HG02610 (cell line): Measurements from ENCODE around the gene RBM10.
"Not testable (repeated sequence)": the region's sequence is repeated elsewhere in the genome, so short reads cannot be mapped to it uniquely, and the experiment has no call there.

ENCODE experiments used
- ATAC-seq: cut with Tn5 transposase; IDR thresholded peaks from one replicate; pipeline ENCODE4 v1.9.1; 2021; ENCODE audit warnings: mild to moderate bottlenecking, moderate library complexity; ENCODE audit not compliant: unreplicated experiment

Gene RBM10

DNA sequence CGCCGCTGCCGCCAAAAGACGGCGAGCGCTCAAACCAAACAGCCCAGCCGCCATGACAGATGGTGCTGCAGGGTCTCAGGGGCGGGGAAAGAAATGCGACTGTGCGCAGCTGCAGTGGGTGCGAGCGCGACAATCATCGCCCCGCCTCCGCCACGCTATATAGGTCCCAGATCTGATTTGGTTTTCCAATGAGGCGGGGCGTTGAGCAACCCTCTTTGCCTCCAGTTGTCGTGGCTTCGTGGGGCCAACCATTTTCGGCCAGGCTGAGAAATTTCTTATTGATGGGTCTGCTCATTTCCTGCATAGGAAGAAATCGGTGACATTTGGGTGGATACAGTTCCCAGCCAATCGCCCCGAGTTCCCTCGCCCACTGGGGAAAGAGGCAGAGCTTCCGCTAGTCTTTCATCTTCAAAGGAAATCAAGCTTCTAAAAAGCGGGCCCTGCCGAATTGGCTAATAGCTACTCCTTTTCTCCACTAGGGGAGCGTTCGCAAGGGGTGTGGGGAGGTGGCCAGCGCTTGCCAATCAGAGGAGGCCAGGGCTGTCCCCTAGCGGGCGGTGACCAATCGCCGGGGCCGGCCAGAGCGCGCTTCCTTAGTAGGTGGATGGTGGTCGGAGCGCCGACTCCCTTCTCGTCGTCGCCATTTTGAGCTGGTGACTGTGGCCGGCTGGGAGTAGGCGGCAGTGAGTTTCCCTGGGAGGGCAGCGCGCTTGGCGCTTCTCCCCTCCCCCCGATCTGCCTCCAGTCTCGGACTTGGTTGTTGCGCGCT lies at the start of gene RBM10, which contains the start of gene NDUFB11:
Gene RBM10 (plus strand): TSS at position 596 of the 769 bp plus-strand sequence. CDS start 2,261 bp downstream, outside the sequence.
Gene NDUFB11 (minus strand): TSS at position 77 of the 769 bp plus-strand sequence. CDS start 23 bp downstream, at position 54.
- ATAC-seq: peak; percentile 93

- no peak for ATAC-seq
These were observed 48.0 kb upstream of the RBM10 start for GRCh38 chrX:47097018-47097417.

DNA sequence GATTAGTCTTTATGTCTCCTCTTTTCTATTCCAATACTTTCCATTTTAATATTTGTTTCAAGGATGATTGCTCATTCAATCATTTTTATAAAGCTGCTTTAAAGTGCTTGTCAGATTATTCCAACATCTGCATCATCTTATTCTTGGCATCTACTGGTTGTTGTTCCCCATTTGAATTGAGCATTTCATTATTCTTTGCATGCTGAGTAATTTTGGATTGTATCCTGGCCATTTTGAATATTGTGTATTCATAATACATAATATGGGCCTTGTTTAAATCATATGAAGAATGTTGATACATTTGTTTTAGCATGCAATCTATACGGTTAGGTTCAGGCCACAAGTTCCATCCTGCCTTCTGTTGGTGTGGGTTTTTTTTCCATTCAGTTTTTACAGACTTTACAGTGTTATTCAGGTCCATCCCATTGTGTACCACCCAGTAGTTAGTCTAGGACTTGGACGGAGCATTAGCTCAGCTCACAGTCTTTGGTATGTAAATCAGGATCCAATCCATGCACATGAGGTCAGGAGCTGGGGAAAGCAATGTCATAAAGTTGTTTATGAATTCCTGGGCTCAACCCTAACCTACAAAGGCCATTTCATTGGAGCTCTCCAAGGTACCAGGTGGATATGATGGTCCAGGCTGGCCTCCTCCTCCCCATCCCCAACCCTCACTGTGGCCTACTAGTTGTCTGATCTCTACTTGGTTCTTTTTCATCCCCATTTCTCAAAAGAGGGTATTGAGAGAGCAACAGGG lies 46.5 kb upstream of the RBM10 start:
- no peak for ATAC-seq

DNA sequence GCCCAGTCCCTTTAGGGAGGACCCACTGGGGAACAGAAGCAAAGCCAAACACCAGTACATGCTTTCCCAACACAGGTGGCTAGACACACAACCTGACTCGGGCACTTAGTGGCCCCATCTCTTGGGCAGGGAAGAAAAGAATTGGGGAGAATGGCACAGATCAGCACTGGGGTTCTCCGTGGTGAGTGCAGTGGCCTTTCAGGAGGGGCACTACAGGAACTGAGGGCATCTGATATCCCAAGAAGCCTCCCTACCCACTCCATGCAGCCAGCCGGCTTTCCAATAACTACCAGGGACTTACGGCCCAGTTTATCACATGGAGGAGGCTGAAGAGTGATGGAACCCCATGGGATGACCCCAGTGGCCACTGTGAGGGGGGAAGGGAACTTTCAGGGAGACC lies 43.8 kb upstream of the RBM10 start:
- ATAC-seq: no peak

DNA sequence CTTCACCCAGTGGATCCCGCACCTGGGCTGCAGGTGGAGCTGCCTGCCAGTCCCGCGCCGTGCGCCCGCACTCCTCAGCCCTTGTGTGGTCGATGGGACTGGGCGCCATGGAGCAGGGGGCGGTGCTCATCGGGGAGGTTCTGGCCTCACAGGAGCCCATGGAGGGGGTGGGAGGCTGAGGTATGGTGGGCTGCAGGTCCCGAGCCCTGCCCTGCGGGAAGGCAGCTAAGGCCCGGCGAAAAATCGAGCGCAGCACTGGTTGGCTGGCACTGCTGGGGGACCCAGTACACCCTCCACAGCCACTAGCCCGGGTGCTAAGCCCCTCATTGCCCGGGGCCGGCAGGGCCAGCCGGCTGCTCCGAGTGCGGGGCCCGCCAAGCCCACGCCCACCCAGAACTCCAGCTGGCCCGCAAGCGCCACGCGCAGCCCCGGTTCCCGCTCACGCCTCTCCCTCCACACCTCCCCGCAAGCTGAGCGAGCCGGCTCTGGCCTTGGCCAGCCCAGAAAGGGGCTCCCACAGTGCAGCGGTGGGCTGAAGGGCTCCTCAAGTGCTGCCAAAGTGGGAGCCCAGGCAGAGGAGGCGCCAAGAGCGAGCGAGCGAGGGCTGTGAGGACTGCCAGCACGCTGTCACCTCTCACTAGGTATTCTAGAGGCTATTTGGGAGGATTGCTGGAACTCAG lies 33.9 kb upstream of the RBM10 start:
- ATAC-seq: not testable (repeated sequence)

- no peak for ATAC-seq
These were observed 32.6 kb upstream of the RBM10 start for GRCh38 chrX:47112316-47112954.

DNA sequence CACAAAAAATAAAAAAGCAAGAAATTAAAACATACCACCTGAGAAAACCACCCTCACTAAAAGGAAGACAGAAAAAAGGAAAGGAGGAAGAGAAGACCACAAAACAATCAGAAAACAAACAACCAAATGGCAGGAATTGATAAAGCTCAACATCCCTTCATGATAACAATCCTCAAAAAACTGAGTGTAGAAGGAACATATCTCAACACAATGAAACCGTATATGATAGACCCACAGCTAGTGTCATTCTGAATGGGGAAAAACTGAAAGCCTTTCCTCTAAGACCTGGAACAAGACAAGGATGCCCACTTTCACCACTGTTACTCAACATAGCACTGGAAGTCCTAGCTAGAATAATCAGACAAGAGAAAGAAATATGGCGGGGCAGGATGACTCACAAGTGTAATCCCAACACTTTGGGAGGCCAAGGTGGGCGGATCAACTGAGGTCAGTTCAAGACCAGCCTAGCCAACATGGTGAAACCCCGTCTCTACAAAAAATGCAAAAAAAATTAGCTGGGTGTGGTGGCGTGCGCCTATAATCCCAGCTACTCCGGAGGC lies 28.4 kb upstream of the RBM10 start:
- ATAC-seq: not testable (repeated sequence)

DNA sequence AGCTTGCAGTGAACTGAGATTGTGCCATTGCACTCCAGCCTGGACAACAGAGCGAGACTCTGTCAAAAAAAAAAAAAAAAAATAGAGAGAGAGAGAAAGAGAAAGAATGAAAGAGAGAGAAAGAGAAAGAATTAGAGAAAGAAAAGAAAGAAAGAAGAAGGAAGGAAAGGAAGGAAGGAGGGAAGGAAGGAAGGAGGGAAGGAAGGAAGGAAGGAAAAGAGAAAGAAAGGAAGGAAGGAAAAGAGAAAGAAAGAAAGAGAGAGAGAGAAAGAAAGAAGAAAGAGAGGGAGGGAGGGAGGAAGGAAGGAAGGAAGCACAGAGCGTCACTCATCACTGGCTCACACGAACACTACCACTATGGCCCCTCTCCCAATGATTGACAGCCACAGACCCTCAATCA lies 20.6 kb upstream of the RBM10 start:
- ATAC-seq: not testable (repeated sequence)

- ATAC-seq: peak; percentile 100
These were observed 15.7 kb upstream of the RBM10 start for GRCh38 chrX:47129157-47129898.

GRCh38 chrX:47129899-47130358 lies 15.1 kb upstream of the RBM10 start:
- ATAC-seq: no peak

DNA sequence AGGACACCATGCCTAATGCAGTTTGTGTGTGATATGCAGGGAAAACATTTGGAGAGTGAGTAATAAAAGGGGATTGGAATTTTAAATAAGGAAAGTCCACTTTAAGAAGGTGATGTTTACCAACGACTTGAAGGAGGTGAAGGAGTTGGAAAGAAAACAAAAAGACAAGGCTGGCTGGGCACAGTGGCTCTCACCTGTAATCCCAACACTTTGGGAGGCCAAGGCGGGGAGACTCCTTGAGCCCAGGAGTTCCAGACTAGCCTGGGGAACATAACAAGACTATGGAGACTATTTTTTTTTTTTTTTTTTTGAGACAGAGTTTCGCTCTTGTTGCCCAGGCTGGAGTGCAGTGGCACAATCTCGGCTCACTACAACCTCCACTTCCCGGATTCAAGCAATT lies 11.5 kb upstream of the RBM10 start:
- ATAC-seq: no peak

GRCh38 chrX:47135650-47136049 lies 9.4 kb upstream of the RBM10 start:
- not testable (repeated sequence) for ATAC-seq

DNA sequence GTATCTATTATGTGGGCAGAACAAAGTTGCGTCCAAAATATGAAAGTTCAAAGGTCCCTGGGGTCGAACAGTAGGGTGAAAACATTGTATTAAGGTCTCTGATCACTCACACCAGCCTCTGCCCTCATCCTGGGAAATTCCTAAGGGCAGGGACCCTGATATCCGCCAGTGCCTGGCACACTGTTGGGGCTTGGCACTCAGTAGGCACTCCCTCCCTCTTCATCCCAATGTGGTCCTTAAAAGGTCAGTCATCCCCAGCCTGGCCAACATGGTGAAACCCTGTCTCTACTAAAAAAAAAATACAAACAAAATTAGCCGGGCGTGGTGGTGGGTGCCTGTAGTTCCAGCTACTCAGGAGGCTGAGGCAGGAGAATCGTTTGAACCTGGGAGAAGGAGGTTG lies 6.8 kb upstream of the RBM10 start:
- no peak for ATAC-seq

DNA sequence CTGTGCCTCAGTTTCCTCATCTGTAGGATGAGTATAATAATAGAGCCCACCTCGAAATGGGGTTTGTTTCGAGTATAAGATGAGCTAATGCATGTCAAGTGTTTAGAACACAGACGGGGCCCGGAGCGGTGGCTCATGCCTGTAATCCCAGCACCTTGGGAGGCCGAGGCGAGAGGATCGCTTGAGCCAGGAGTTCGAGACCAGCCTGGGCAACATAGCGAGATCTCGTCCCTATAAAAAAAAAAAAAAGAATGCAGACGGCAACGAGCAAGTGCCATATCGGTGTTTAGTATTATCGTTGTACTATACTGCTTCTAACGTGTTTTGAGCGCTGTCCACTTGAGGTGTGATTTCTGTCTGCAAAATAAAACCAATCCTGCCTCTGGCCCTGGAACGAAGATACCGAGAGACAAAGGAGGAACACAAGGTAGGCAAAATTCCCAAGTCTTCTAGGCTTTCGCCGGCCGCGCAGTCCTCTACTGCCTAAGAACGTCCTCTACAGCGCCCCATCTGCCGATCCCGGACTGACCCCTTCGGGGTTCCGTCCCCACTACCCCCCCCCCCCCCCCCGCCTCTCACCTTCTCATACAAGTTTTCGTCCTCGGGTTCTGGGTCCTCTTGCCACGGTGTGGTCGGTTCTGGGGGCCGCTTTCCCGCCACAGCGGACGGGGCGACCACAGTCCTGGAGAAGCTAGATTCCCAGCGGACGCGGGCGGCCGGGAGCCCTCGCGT lies 961 bp upstream of the RBM10 start:
- ATAC-seq: peak; percentile 1

DNA sequence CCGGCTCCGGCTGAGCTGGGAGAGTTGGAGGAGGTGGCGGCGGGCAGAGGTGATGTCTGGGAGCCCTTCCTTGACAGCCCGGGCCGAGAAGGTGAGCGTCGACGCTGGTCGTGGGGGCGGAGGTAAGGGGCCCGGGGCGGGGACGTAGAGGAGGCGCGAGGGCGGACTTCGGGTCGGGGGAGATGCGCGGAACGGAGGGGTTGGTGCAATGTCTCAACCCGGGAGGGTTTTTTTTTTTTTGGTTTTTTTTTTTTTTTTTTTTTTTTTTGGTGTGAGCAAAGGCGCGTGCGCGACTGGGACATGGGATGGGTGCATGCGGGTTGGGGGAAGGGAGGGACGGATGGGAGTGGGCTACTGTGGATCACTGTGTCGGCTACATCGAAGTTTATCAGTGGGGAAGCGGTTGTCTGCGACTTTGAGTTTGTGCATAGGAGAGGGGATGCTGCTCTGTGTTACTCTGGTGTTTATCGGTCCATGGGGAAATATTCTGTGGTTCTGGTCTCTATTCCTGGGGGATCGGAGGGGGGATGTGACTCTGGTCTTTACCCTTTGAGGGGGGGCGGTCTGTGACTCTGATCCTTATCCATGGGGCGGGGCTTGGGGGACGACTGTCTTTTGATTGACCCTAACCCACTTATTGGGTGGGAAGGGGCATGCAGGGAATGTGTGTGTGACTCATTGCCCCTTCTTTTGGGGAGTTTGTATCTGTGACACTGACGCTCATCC lies 537 bp downstream of the RBM10 start:
- ATAC-seq: peak; percentile 31

- no peak for ATAC-seq
These were observed 1.3 kb downstream of the RBM10 start for GRCh38 chrX:47146121-47146935.

DNA sequence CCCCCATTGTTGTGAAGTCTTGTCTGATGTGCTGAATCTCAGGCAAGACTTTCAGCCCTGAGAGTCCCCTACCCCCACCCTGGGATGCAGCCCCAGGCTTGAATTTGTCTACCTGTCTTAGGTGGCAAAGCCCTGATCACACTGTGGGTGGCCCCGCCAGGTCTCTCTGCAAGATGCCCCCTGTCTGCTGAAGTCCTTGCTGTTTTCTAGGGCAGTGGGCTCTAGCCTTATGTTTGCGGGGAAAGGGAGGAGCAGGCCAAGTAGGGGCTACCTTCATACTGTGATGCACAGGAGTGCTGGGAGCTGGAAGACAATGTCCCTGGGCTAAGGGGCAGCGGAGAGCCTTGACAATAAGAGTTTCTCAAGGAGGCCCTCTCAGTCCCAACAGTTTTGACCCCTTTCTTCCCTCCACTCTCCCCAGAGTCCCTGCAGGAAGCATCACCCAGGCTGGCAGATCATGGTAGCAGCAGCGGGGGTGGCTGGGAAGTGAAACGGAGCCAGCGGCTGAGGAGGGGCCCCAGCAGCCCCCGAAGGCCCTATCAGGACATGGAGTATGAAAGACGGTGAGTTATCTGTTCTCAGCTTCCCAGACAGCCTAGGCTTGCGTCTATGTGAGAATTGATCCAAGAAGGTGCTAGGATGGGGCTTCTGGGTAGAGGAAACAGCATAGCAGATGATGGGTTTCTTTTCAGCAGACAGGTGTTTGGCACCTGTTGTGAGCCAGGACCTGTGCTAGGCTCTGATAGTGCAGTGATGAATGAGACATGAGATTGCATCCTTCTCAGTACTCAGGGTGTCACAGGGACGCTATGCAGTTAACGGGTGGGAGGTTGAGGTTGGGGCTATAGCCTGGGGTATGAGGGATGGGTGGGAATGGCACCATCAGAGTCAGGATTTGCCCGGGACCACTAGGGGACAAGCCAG lies 2.2 kb downstream of the RBM10 start:
- ATAC-seq: no peak
